CD4-positive, alpha-beta T cell treated with Interferon alpha-2 for 1 hour (primary cell): ENCODE measurements around the gene MAP3K19.
"Not testable (repeated sequence)": the region's sequence is repeated elsewhere in the genome, so short reads cannot be mapped to it uniquely, and the experiment has no call there.

Experiments
- DNase-seq, 2 donors: peaks; one replicate each; pipeline ENCODE4 v3.0.0-alpha.2; 2020 to 2022

The MAP3K19 gene

DNA sequence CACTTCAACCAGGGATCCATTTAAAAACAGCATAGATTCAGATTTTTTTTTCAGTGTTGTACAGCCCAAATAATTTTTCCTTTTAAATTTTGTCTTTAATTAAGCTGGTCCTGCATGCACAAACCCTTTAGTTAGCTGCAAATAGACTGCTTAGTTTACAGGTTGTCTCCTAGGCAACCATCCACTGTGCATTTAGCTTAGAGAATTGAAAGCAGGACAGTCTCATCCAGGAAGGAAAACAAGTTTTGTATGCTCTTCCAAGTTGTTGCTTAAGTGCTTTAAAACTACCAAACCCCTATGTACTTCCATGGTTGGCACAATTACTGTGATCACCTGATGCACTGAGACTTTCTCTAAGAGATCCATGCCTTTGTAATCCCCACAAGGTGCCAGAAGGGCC is at the start of gene MAP3K19:
TSS of gene MAP3K19 (minus strand) at position 148 of the 400 bp plus-strand sequence. CDS start 22,800 bp downstream, outside the sequence.
- no peak for DNase-seq

GRCh38 chr2:135096665-135097446 is 49.6 kb upstream of the MAP3K19 start:
- no peak for DNase-seq

DNA sequence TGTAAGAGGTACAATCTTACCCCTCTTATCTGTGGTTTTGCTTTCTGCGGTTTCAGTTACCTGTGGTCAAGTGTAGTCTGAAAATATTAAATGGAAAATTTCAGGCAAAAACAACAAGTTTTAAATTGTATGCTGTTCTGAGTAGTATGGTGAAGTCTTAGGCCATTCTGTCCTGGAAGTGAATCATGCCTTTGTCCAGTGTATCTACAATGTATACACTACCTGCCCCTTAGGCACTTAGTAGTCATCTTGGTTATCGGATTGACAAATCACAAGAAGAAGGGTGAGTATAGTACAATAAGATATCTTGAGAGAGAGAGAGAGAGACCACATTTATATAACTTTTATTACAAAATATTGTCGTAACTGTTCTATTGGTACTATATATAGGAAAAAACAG is 48.3 kb upstream of the MAP3K19 start:
- DNase-seq: no peak

DNA sequence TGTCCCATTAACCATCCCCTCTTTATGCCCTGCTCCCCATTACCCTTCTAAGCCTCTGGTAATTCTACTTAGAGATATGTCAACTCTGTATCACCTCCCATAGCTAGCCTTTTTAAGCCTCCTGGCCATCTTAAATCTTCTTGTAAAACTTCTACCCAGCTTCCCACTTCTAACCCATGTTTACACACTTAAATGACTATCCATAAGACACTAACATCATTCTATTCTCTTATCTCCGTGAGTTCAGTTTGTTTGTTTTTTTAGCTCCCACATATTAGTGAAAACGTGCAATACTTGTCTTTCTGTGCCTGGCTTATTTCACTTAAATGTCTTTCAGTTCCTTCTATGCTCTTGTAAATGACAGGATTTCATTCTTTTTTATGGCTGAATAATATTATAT is 47.3 kb upstream of the MAP3K19 start:
- no peak for DNase-seq

- no peak for DNase-seq
These were observed 46.6 kb upstream of the MAP3K19 start for GRCh38 chr2:135093670-135094330.

GRCh38 chr2:135093193-135093592 is 45.9 kb upstream of the MAP3K19 start:
- DNase-seq: no peak

GRCh38 chr2:135091681-135092080 is 44.4 kb upstream of the MAP3K19 start:
- DNase-seq: no peak

DNA sequence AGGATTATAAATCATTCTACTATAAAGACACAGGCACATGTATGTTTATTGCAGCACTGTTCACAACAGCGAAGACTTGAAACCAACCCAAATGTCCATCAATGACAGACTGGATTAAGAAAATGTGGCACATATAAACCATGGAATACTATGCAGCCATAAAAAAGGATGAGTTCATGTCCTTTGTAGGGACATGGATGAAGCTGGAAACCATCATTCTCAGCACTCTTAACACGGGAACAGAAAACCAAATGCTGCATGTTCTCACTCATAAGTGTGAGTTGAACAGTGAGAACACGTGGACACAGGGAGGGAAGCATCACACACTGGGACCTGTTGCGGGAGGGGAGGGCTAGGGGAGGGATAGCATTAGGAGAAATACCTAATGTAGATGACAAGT is 42.4 kb upstream of the MAP3K19 start:
- not testable (repeated sequence) for DNase-seq

- no peak for DNase-seq
These were observed 39.0 kb upstream of the MAP3K19 start for GRCh38 chr2:135086222-135086621.

GRCh38 chr2:135078417-135078816 is 31.2 kb upstream of the MAP3K19 start:
- DNase-seq: no peak

DNA sequence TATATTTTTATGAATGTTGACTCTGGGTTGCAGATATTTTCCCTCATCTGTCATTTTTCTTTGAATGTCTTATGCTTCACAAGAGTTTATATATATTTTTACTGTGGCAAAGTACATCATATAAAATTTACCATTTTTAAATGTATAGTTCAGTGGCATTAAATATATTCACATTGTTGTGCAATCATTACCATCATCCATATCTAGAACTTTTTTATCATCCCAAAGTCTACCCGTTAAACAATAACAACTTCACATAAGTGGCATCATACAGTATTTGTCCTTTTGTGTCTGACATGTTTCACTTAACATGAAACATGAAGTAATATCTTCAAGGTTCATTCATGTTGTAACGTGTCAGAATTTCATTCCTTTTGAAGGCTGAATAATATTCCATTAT is 29.3 kb upstream of the MAP3K19 start:
- DNase-seq: no peak

DNA sequence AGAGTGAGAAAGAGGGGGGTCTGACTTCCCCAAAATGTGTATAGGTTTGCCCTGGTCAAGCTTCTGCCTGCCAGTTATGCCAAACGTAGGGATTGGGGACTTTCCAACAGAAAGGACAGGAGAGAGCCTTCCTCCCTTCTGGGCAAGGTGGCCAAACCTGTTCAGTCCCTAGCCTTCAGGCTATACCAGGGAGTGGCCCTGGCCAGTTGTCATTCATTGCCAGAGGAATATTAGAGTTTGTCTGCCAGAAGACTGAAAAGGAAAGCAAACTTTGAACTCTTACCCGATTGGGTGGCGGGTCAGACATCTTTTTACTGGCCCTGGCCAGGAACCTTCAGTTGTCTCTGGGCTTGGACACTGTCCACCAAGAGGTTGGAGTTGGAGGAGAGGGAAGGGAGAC is 27.0 kb upstream of the MAP3K19 start:
- no peak for DNase-seq

DNA sequence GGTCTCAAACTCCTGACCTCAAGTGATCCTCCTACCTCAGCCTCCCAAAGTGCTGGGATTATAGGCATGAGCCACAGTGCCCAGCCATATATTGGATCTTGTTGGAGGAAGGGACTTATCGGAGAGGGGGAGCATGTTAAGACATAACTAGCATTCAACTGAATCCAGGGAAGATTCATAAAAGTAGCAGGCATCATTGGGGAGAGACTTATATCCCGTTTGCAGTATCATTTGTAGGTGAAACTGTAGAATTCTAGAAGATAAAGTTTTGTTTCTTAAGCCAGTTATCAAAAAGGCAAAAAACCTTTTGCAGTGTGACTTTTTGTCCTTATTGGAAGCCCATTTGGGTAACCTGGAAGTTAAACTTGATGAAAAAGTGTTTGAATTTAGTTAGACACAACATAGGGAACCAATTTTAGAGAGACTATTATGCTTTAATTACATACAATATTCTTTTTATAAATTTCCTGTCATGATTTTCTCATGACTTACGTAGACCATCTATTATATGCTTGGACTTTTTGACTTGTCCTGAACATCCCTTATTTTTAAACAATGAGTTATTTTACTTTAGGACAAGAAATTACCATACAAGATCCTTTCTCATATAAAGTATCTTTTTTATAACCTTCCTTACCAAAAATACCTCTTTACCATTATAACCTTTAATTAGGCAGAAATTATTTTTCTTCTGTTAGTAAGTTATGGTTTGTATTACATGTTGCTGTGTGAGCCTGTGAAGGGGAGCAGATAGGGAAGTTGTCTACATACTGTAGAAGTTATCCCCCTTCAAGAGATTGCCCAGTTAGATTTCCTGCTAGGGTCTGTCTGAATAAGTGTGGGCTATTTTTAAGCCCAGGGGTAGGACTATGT is 25.1 kb upstream of the MAP3K19 start:
- DNase-seq: no peak

DNA sequence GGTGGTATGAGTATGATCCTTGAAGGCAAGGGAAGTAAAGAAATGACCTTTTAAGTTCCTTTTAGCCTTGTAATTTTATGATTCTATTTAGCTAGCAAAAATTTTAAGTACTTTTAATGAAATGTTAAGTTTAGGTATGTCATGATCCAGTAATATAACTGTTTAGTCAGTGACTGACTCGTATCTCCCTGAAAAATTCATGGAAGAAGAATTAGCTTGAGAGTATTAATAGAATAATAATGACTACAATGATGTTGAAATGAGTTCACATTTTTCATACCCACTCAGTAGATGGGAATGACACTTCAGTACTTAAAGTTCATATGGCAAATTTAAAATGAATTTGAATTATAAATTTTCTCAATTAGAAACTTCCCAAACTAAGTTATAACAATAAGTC is 19.5 kb upstream of the MAP3K19 start:
- no peak for DNase-seq

DNA sequence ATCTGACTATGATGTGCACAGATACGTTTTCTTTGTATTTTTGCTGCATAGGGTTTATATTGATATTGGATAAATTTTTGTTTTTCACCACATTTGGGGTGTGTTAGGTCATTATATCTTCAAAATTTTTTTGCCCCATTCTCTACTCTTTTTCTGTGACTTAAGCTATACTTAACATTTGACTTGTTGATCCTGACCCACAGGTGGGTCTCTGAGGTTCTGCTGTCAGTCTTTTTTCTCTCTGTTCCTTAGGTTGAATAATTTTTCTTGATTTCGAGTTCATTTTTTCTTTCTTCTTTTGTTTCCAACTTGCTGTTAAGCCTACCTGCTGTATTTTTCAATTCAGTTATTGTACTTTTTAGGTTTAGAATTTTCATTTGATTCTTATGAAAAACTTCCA is 16.9 kb upstream of the MAP3K19 start:
- DNase-seq: no peak

DNA sequence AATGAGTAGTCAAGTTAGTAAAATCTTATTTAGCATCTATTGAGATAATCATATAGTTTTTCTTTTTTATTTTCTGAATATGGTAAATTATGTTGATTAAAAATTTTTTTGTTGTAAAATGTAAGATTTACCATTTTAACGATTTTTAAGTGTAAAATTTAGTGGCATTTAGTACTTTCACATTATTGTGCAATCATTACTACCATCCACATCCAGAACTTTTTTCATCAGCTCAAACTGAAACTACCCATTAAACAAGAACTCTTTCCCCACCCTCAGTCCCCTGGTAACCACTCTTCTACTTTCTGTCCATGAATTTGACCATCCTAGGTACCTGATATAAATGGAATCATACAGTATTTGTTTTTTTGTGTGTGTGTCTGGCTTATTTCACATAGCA is 16.0 kb upstream of the MAP3K19 start:
- DNase-seq: no peak

GRCh38 chr2:135059577-135059976 is 12.3 kb upstream of the MAP3K19 start:
- no peak for DNase-seq

GRCh38 chr2:135056790-135057189 is 9.5 kb upstream of the MAP3K19 start:
- no peak for DNase-seq

DNA sequence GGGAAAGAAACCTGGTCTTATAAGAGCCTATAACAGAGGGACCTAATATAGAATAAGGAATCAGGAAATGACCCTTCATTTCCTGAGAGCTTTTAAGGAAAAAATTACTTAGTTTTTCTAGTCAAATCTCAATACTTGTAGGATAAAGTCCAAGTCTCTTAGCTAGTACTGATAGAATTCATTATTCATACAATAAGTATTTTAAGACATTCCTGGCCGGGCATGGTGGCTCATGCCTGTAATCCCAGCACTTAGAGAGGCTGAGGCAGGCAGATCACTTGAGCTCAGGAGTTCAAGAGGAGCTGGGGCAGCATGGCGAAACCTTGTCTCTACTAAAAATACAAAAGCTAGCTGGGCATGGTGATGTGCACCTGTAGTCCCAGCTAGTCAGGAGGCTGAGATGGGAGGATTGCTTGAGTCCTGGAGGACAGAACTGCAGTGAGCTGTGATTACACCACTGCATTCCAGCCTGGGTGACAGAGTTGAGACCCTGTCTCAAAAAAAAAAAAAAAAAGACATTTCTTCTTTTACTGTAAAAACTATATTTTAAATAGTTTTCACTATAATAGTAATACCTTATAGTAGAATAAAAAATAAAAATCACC is 8.0 kb upstream of the MAP3K19 start:
- no peak for DNase-seq

GRCh38 chr2:135052997-135053474 is 5.8 kb upstream of the MAP3K19 start:
- DNase-seq: peak; percentile 5 to 46

DNA sequence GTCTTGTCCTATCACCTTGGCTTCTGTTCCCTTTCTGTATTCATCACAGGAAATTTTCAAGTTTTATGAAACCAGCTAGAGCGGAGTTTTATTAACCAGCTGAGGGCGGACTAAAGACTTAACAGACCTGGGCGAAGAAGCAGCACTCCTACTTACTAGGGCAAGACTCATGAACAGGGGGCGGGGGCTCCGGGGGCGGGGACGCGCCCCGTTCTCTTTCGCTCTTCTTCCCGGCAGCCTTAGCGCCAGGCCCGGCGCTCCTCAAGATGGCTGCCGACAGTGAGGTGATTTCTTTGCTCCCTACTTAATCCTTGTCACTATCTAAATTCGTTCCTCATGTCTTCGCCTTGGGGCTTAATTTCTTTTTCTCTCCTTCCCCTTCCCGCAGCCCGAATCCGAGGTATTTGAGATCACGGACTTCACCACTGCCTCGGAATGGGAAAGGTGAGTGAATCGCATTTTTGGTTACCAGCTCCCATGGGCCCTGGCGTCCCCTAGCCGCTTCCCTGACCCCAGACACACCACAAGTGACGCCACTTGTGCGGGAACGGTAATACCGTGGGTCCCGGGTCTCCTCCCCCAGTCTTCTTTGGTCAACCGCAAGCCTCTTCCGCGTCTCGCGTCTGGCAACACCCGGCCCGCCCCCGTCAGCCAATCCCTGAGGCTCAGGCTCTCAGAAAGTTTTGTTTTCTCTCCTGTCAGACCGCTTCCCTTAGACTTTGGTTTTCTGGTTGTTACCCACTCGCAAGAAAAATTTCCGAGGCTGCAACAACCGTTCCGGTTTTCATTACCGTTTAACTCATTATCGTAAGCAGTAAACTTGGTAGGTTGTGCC is 5.0 kb upstream of the MAP3K19 start, which contains the start of gene RAB3GAP1:
TSS of gene RAB3GAP1 (plus strand) at position 251 of the 835 bp plus-strand sequence. CDS start at position 267, 16 bp downstream.
- DNase-seq: peak; percentile 94 to 95

DNA sequence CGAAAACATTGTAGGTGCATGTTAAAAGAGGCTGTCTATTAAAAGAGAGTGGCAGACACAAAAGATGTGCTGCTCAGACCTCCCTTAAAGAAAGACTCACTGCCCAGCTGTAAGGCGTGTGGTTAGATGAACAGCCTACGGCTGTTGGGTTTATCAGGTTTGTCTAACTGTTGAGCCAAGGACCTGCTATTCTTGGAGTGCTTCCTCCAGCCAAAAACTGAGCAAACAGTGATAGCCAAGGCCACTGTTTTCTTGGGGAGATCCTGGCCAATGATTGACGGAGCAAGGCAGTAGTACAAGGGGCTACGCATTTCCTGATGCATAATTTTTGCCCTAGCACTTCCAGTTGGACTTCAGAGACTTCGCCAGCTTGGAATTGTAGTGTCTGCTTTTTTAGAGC is 3.4 kb upstream of the MAP3K19 start:
- no peak for DNase-seq
